Astrocyte (in vitro differentiated cells and primary cell): ENCODE measurements around the gene STIM1.
"Not testable (repeated sequence)": the region's sequence is repeated elsewhere in the genome, so short reads cannot be mapped to it uniquely, and the experiment has no call there.

Source experiments
- CTCF ChIP-seq: IDR thresholded peaks from 2 replicates; pipeline ENCODE4 v1.5.1; 2011; ENCODE audit warnings: low read depth, mild to moderate bottlenecking, inconsistent platforms, low read length, moderate library complexity; ENCODE audit not compliant: insufficient read depth
- EZH2 ChIP-seq: IDR thresholded peaks from 2 replicates; pipeline ENCODE4 v1.6.1; 2012; ENCODE audit warnings: mild to moderate bottlenecking, low read length, inconsistent platforms; ENCODE audit not compliant: insufficient read depth

GRCh38 chr11:3814832-3815231 is 40.6 kb upstream of the STIM1 start:
- TF ChIP-seq CTCF, EZH2: not testable (repeated sequence)
